NCI-H128 (cell line): ENCODE data around the gene TMEM250.
"Not testable (repeated sequence)": the region's sequence is repeated elsewhere in the genome, so short reads cannot be mapped to it uniquely, and the experiment has no call there.

ENCODE experiments used
- DNase-seq: peaks from one replicate; lab custom pipeline; 2025; ENCODE audit not compliant: unreplicated experiment; lab: John Stamatoyannopoulos, UW

The TMEM250 gene, protein sequence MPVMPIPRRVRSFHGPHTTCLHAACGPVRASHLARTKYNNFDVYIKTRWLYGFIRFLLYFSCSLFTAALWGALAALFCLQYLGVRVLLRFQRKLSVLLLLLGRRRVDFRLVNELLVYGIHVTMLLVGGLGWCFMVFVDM

DNA sequence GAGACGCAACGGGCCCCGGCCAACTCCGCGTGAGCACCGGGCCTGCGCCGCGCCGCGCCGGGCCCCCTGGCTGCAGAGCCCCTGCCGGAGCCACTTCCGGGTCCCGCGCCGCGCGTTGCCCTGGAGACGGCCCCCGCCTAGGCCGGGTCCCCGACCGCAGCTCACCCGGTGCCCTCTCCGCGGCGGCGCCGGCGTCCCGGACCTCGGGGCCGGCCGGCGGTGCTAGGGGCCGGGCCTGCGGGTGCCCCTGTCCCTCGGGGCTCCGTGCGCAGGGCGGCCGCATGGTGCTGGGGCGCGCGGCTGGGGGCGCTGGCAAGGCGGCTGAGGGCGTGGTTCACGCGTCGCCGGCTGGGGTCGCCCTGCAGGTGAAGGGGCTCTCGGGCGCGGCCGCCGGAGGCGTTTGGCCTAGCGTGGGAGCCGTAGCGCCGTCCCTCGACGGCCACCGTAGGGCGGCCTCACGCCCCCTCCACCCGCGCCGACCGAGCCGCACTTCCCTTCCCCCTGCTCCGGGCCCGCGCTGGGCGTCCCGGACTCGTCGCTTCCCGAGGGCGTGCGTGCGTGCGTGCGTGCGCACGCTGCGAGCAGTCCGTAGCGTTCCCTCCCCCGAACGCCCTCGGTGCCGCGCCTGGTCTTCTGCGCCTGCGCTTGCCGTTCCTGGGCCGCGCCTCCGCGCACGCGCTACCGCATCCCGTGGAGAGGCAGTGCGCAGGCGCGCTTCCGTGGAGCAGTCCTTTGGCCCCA, at the start of gene TMEM250:
TMEM250 (minus strand) TSS at position 556 of the 741 bp plus-strand sequence. CDS start 1,975 bp downstream, outside the sequence.
- DNase-seq, result peak; percentile 90

DNA sequence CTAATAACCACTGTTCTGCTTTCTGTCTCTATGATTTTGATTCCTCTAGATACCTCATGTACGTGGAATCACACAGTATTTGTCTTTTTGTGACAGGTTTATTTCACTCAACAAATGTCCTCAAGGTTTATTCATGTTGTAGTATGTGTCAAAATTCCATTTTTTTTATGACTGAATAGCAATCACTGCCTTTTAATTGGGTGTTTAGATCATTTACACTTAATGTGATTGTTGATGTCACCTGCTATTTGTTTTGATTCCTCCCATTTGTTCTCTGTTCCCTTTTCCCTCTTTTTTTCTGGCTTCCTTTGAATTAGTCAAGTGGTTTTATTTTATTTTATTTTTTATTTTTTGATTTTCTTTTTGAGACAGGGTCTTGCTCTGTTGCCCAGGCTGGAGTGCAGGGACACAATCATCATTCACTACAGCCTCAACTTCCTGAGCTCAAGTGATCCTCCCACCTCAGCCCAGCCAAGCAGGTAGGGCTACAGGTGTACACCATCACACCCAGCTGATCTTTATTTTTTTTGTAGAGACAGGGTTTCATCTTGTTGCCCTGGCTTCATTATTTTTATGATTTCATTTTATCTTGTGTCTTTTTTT, 44.7 kb upstream of the TMEM250 start:
- DNase-seq, result no peak

DNA sequence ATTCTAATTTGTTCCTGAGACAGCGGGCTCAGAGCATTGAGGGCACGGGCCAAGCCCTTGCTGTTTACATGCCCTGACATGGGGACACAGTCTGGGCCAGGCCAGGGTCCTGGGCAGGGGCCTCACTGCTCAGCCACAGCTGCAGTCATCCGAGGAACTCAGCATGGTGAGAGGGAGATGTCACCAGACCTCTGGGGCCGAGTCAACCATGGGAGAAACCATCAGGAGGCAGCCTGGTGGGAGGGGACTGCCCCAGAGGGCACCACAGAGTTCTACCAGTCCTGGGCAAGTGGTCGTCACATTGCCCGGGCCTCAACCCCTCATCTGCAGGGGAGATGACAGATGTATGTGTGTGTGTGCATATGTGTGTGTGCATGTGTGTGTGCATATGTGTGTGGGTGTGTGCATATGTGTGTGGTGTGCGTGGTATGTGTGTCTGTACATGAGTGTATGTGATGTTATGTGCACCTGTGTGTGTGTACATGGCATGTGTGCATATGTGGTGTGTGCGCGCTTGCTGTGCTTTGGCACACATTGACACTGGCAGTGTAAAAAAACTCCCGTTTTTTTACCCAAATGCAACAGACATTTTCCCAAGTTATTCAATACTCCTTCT, 42.4 kb upstream of the TMEM250 start:
- DNase-seq, result no peak

DNA sequence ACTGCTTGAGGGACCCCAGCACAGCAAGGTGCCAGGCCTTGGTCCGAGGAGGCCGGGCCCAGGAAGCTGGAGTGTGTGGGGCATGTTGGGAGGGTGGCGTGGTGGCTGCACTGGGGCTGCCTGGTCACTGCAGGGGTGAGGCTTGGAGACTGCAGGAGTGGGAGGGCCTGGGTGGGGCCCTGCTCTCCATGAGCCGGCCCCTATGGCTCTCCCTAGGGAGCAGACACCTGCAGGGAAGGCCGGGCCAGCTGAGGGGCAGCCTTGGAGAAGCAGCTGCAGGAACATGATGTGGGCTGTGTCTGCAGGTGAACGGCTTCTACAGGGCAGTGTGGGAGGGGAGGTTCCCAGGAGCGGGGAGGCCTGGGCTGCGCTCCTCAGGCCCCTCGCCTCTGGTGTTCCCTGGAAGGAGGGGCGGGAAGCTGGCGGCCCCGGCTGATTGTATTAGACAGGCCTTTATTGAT, 41.7 kb upstream of the TMEM250 start:
- no peak for DNase-seq

DNA sequence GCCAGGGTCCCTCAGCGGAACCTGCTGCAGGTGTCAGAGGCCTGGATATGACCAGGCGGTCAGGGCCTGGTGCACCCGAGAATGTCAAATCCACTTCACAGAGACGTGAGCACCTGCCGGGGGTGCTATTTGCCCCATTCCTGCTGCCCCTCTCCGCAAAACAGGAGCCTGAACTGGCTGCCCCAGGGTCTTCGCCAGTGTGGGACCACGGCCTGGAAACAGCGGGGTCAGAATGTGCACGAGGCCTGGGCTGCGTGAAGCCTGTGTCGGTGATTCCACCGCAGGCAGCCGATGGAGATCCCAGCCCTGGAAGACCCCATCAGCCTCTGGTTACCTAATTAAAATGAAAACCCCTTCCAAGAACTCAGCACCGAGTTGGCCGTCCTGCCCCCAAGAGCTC, 41.2 kb upstream of the TMEM250 start:
- DNase-seq, result no peak

DNA sequence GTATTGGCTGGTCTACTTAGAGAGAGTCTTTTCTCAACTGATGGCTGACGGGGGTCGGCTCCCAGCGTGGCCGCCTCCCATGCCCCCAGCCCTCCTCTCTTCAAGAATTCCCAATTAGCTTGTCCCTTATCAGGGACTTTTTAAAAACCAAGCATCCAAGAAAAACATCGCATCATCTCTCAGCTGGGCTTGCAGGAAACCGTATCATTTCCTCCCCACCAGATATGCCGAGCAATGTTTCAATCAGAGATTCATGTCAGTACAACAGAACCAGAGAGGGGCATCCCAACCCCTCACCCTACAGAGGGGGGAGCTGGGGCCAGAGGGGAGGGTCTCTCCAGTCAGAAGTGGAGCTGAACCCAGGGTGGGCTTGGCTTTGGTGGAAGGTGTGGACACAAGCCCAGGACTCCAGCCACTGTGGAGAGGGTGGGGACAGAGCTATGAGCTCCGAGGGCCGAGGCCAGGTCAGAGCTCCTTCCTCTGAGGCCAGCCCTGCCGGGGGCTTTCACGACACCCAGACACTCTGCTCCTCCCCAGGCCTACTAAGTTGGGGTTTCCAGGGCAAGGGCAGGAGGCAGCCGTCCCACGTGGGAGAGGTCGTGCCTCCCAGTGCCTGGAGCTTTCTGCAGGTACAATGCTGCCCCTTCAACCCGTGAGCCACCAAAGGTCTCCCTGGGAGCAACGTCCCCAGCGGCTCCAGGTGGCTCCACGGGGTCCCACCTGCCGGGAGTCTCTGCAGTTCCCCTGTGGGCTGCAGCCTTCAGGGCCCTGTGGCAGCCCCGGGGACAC, 39.0 kb upstream of the TMEM250 start:
- no peak for DNase-seq

DNA sequence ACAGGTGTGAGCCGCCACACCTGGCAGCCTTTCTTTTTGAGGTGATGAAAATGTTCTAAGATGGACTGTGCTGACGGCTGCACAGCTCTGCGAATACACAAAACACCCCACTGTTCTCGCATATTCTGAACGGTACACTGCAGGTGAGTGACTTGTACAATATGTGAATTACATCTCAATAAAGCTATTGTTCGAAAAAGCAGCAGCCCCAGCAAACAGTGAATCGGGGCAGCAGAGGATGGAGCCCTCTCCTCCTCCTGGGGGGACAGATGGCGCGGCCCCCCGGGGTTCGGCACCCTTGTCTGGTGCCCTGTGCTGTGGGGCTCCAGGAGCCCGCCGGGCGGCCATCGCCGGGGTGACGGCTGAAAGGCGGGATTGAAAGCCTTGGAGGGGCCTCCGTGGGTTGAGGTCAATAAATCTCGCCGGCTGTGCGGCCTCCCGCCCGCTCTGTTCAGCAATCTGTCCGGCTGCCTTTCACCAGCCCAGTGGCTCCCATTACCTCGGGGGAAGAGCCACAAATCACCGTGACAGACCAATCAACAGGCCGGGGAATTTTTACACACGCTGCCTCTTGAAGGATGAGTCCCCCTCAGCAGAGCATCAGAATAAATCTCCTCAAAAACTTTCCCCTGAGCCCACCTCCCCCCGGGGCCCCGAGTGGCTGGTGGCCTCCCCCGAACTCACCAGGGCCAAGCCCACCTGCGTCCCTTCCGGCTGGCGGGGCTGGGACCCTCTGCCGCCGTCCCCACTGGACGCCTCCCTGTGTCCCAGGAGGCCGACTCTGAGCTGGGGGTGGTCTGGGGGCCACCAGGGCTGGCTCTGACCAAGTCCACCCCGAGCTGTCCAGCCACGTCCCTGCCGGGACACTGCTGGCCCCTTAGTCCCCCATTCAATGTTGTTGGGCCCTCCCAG, 37.8 kb upstream of the TMEM250 start:
- no peak for DNase-seq

DNA sequence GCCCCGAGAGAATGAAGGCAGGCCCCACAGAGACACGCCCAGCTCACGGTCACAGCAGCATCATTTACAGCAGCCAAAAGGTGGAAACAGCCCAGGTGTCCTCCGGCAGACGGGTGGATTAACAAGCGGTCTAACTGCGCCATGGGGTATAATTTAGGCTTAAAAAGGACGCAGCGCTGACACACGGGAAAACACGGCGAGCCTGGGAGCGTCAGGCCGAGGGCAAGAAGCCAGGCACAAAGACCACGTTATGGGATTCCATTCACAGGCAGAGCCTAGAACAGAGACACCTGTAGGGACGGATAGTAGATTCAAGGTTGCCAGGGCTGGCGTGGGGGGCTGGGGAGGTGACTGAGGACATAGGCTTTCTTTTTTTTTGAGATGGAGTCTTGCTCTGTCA, 36.9 kb upstream of the TMEM250 start:
- DNase-seq, result no peak

DNA sequence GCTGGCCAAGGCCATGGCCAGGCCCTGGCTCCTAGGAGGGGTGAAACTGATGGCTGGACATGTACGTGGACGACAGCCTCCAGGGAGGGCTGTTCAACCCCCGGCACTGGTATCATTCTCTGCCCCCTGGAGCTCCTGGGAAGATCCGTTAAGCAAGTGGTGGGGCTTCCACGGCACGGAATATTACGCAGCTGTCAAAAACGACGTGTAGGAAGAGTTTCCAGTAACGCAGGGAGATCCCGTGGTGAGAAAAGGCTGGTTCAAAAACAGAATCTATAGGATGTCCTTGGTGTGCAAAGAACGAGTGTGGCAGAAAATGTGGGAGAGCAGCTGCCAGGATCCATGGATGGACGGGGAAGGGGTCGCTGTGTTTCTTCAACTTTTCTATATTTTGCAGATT, 36.3 kb upstream of the TMEM250 start:
- DNase-seq, result no peak

DNA sequence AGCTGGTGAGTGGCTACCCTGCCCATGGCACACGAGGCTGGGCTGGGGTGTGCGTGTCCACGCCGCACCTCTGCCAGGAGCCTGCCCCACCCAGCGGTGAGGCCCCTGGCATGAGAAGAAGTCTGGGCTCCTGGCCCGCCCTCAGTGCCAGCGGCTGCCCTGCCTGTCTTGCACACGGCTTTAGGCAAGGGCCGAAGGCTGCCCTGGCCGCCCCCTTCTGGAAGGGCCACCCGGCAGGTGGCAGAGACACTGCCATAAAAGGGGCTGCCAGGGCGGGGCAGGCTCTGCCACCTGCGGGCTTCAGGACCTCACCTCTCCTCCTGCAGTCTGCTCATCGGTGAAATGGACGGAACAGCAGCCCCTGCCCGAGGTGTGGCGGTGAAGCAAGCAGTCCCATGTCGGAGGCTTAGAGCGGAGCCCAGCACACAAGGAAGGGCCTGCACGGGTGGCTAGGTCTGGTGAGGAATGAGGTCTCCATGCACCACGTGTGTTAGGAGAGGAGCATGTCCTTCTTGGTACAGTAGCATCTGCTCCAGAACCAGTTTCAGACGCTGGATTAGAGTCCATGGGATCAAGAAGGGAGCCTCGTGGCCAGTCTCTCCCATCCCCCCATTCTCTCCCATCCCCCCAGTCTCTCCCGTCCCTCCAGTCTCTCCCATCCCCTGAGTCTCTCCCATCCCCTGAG, 34.8 kb upstream of the TMEM250 start:
- no peak for DNase-seq

DNA sequence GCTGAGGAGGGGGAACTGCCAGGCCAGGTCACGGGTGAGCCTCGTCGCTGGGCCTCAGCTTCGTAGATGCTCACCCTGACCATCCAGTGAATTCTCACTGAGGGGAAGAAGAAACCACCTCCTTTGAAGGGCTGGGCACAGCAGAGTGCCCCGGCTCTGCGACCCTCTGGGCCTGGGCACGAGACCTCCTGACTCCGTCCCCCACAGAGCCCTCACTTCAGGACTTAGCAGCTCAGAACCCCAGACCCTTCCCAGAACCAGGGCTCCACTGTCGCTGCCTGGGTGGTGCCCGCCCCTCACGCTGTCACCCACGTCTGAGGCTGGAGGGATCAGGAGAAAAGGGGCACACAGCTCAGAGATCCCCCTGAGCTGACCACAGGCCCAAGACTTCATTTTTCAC, 34.3 kb upstream of the TMEM250 start:
- no peak for DNase-seq

DNA sequence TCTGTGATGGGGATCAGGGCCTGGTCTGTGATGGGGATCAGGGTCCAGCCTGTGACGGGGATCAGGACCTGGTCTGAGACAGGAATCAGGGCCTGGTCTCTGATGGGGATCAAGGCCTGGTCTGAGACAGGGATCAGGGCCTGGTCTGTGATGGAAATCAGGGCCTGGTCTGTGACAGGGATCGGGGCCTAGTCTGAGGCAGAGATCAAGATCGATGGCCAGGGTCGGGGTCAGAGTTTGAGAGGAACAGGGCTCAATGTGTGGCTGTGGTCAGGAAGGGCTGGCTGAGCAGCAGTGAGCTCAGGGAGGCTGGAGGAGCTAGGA, 33.8 kb upstream of the TMEM250 start:
- no peak for DNase-seq

DNA sequence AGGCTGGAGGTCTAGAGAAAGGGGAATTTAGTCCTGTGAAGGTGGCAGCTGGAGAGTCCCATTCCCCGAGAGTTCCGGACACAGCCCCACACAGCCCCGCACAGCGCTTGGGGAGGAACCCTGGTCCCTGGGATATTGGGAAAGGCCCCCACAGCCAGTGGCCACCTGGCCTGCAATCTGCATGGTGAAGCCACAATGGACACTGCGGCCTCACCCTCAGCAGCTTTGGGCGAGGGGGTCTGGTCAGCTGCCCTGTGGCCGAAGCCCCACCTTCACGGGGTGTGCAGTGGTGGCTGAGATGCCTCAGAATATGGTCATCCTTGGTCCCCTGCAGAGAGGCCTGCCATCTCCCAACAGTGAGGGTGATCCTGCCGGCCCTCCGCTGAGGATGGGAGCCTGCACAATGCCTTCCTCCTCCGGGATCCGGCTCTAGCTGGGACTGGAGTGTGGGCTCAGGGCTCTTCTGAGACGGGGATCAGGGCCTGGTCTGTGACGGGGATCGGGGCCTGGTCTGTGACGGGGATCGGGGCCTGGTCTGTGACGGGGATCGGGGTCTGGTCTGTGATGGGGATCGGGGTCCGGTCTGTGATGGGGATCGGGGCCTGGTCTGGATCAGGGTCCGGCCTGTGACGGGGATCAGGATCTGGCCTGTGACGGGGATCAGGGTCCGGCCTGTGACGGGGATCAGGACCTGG, 33.3 kb upstream of the TMEM250 start:
- no peak for DNase-seq

DNA sequence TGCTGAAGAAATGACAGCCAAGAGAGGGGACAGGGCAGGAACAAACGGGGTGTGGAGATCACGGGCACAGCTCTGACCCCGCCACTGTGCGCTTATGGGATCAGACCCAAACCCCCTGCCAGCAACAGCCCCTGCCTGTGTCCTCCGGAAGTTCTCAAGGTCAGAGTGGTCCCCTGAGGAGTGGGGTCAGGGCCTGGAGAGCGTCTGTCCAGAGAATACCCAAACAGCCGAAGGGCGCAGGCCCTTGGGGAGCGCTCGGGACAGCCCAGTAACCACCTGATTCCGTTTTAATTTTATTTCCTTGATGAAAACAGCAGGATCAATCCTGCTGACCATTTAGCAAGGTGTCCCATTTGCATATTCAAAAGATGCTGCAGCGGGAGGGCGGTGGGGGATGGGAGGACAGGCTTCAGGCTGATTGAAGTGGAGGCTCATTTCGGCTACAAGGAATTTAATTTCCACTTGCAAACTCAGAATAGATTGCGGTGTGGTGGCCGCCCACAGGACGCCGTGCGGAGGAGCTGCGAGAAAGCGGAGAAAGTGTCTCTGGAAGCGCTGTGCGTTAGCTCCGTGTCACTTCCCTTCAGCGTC, 32.6 kb upstream of the TMEM250 start:
- DNase-seq, result no peak

DNA sequence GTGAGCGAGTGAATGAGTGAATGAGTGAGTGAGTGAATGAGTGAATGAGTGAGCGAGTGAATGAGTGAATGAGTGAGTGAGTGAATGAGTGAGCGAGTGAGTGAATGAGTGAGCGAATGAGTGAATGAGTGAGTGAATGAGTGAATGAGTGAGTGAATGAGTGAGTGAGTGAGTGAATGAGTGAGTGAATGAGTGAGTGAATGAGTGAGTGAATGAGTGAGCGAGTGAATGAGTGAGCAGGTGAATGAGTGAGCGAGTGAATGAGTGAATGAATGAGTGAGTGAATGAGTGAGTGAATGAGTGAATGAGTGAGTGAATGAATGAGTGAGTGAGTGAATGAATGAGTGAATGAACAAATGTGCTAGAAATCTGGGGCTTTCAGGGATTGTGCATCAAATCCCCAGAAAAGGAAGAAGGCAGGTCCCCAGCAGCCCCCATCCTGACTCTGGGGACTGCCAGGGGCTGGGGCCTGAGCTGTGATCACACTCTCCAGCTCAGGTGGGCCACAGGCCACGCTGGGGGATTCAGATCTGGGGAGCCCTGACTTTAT, 32.1 kb upstream of the TMEM250 start:
- not testable (repeated sequence) for DNase-seq

DNA sequence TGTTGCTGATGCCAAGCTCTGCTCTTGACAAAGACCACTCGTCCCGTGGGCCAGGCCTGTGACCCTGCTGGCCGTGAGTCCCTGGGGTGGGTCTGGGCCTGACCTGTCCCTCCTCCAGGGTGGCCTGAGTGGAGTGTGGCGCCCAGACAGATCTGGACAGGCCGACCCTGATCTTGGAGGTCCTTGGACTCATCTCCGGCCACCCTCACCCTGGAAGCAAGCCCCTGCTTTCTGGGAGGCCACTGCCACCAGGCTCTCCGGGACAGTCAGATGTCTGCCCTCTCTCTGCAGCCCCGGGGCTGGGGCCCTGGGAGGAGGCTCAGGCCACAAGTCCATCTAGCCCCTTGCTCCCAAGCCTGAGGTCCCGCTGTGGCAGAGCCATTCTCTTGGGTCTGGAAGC, 31.2 kb upstream of the TMEM250 start:
- DNase-seq, result no peak

DNA sequence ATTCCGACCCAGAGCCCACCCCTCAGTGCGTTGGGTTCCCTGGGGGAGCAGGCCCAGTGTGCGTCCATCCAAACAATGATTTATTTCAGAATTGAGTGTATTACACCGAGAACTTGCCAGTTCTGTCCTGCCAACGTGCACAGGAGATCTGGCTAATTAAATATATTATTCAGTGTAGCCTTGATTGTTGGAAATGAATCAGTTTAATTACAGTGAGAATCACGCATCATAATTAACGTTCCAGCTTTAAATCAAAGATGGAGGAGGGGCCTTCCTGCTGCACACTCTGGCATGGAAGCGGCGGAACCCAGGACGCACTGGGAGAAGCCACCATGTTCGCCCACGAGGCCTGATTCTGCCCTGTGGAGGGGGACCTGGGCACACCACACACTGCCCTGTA, 30.7 kb upstream of the TMEM250 start:
- no peak for DNase-seq

DNA sequence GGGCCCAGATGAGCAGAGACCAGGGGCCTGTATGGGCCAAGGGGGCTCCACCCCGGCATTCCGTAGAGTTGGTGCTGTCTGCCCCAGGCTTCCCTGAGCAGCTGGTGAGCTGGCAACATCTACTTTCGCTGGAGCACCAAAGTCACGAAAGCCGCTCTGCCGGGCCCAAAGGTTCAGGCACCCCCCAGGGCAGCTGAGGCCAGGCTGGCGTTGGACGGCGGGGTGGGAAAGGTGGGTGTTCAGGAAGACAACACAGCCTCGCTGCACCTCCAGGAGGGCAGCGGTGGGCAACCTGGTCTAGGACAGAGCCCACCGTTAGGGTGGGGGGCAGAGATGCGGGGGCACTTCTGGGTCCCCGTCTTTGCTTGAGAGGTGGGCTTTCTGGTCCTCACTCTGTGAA, 30.1 kb upstream of the TMEM250 start:
- no peak for DNase-seq
